Common myeloid progenitor, CD34-positive (primary cell): ENCODE measurements around the gene FBXO15.

Experiments used
- CTCF ChIA-PET: fragments of 350-600 bp; sonication (Branson Sonifier 250); formaldehyde crosslinking; loops from one replicate; lab custom pipeline; 2021; ENCODE audit warnings: antibody characterized with exemption; lab: Charles Lee
- POLR2A ChIA-PET: fragments of 350-600 bp; sonication (Branson Sonifier 250); formaldehyde crosslinking; loops from one replicate; lab custom pipeline; 2021; ENCODE audit warnings: antibody characterized with exemption; lab: Charles Lee
- DNase-seq, 3 donors: peaks; one replicate each; pipeline versions ENCODE4 v3.0.0 to v3.0.0-alpha.2; 2013
- H3K27ac ChIP-seq, 2 experiments: 1 replicate in 1 of 2; 2 replicates in 1 of 2; pipeline ENCODE4 v1.7.0; 2013; ENCODE audit warnings: inconsistent platforms in 2 of 2, low read length in 2 of 2, mild to moderate bottlenecking in 2 of 2, low read depth in 1 of 2, moderate library complexity in 1 of 2; ENCODE audit not compliant: severe bottlenecking in 2 of 2, insufficient read depth in 1 of 2, poor library complexity in 1 of 2
- H3K27me3 ChIP-seq, 5 experiments: replicated peaks in 2 of 5; 1 replicate in 3 of 5; 2 replicates in 2 of 5; pipeline versions ENCODE4 v1.6.1 to v1.7.0; 2013; ENCODE audit warnings: low read length in 4 of 5, mild to moderate bottlenecking in 2 of 5, moderate library complexity in 2 of 5, inconsistent platforms in 1 of 5; ENCODE audit not compliant: insufficient read depth in 5 of 5, control insufficient read depth in 4 of 5
- H3K36me3 ChIP-seq, 4 experiments: 1 replicate in 2 of 4; 2 replicates in 2 of 4; pipeline versions ENCODE4 v1.6.1 to v1.7.0; 2013; ENCODE audit warnings: low read length in 3 of 4, control low read depth in 1 of 4, mild to moderate bottlenecking in 1 of 4; ENCODE audit not compliant: control insufficient read depth in 4 of 4, insufficient read depth in 4 of 4
- H3K4me1 ChIP-seq, 4 experiments: 1 replicate in 3 of 4; 2 replicates in 1 of 4; pipeline versions ENCODE4 v1.6.1 to v1.7.1; 2013; ENCODE audit warnings: low read length in 3 of 4, mild to moderate bottlenecking in 3 of 4, control low read depth in 1 of 4, inconsistent platforms in 1 of 4, moderate library complexity in 1 of 4; ENCODE audit not compliant: control insufficient read depth in 4 of 4, insufficient read depth in 4 of 4; ENCODE audit errors: control extremely low read depth in 1 of 4
- H3K4me3 ChIP-seq, 7 experiments: 1 replicate in 4 of 7; 2 replicates in 3 of 7; pipeline versions ENCODE4 v1.5.1 to v1.7.0; 2013; ENCODE audit warnings: mild to moderate bottlenecking in 7 of 7, low read length in 6 of 7, moderate library complexity in 6 of 7, inconsistent platforms in 2 of 7, low read depth in 2 of 7, control low read depth in 1 of 7; ENCODE audit not compliant: insufficient read depth in 4 of 7, control insufficient read depth in 1 of 7; ENCODE audit errors: extremely low read depth in 1 of 7
- H3K9me3 ChIP-seq, 5 experiments: 1 replicate in 4 of 5; 2 replicates in 1 of 5; pipeline versions ENCODE4 v1.6.1 to v1.7.1; 2013; ENCODE audit warnings: low read length in 4 of 5, mild to moderate bottlenecking in 2 of 5, inconsistent platforms in 1 of 5, low read depth in 1 of 5, moderate library complexity in 1 of 5; ENCODE audit not compliant: control insufficient read depth in 4 of 5, insufficient read depth in 2 of 5; ENCODE audit errors: control extremely low read depth in 1 of 5
- WGBS: methylation state at CpG from one replicate; pipeline ENCODE4 v1.1.5; 2013; ENCODE audit not compliant: insufficient coverage; 5-methylcytosine and 5-hydroxymethylcytosine counted together

Gene FBXO15

DNA sequence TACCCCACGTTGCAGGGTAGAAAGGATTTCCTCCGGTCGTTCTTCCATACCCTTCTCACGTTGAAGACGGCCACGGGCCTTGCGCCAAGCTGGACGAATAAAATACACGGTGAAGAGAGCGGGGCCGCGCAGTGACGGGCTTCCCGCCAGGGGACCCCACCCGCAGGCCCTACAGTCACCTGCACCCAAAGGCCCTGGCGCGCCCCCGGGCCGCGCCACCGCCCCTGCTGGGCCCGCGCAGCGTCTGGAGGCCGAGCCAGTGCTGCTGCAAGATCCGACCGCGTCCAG, 199 bp downstream of the FBXO15 start:
- peaks cover 7 to 30% (median 23%) of the 10 kb centered on the region in 4 experiments for H3K4me1 ChIP-seq
- peak overlapping the region; percentile 57 to 99 (median 92) for H3K4me3 ChIP-seq
- H3K9me3 ChIP-seq = no peaks in the 10 kb centered on the region
- CTCF ChIA-PET = no interaction called here
- H3K36me3 ChIP-seq = peaks cover 2 to 23% (median 8%) of the 10 kb centered on the region in 4 experiments
- WGBS = 0% methylated on average over 18 of the region's 28 CpGs
- H3K27me3 ChIP-seq = no peaks in the 10 kb centered on the region
- DNase-seq = no peak
- H3K27ac ChIP-seq = peak overlapping the region in 1 of 2 experiments; percentile 86
- POLR2A ChIA-PET = no interaction called here

DNA sequence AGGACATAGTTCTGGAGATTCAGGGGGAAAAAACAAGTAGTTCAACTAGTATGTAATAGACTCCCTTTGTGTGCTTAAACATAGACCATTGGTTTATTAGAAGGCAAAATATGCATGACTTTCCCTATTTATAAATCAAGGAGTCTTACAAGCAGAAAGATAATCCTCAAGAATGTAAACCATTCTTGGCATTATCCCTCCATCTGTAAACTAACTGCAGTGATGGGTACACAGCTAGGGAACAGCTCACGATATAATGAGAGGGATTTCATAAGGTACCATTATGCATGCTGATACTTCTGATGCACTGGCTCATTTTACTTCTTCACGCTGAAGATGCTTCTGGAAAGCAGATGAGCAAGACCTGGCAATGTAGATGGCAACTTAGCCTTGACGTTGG, 878 bp downstream of the FBXO15 start:
- Histone ChIP-seq H3K27ac (no peak overlapping the region), H3K4me3 (peak overlapping the region in 6 of 7 experiments; percentile 84 to 99 (median 94)), H3K36me3 (peaks cover 0 to 20% (median 6%) of the 10 kb centered on the region in 4 experiments), H3K9me3 (no peaks in the 10 kb centered on the region), H3K27me3 (no peaks in the 10 kb centered on the region), H3K4me1 (peaks cover 7 to 29% (median 23%) of the 10 kb centered on the region in 4 experiments)
- 83% methylated on average over 1 of the region's 3 CpGs for WGBS
- POLR2A ChIA-PET = no interaction called here
- CTCF ChIA-PET = no interaction called here
- DNase-seq = no peak

DNA sequence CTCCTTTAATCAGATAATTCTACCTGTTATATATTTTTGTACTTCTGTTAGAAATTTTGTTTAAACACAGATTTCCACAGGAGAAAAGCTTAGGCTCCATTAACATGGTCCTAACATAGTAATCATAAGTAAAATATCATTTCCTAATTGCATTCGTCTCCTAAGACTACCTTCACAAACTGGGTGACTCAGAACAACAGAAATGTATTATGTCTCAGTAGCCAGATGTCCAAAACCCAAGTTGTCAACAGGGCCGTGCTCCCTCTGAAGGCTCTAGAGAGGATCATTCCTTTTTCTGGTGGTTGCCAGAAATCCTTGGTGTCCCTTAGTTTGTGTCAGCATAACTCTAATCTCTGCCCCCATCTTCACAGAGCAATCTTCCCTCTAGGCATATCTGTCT, 5.4 kb downstream of the FBXO15 start:
- DNase-seq = no peak
- H3K27ac ChIP-seq = no peak overlapping the region
- H3K4me1 ChIP-seq = peaks cover 2 to 11% (median 4%) of the 10 kb centered on the region in 4 experiments
- H3K36me3 ChIP-seq = no peaks in the 10 kb centered on the region
- H3K4me3 ChIP-seq = no peak overlapping the region
- WGBS = 95% methylated on average over 2 of the region's 2 CpGs
- POLR2A ChIA-PET = no interaction called here
- CTCF ChIA-PET = interaction anchor here (1.3 kb wide), 1 partner anchor 12 kb away, joined by 4 read pairs; no protein-coding TSS in a partner anchor
- no peaks in the 10 kb centered on the region for H3K9me3 ChIP-seq
- H3K27me3 ChIP-seq = no peaks in the 10 kb centered on the region

DNA sequence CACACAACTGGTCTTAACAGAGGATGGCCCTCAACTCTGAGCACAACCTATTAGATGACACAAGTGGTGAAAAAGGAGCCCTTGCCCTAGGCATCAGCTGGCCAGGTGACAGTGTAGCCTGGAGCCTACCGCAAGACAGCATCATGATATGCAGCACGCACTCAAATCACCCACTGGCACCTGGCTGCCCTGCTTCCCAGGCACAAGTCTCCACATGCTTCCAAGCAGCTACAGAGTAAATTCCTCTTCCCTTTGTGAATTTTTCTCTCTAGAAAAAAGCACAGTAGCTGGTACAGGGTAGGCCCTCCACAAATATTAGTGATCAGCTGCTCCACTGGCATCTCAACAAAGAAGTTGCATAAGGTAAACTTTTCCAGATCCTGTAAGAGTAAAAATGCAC, 6.0 kb downstream of the FBXO15 start:
- Histone ChIP-seq H3K27ac (no peak overlapping the region), H3K4me1 (peaks cover 0 to 7% (median 0%) of the 10 kb centered on the region in 4 experiments), H3K9me3 (no peaks in the 10 kb centered on the region), H3K27me3 (no peaks in the 10 kb centered on the region), H3K36me3 (no peaks in the 10 kb centered on the region), H3K4me3 (no peak overlapping the region)
- ChIA-PET POLR2A (no interaction called here), CTCF (interaction anchor here (1.3 kb wide), 1 partner anchor 11 kb away, joined by 4 read pairs; no protein-coding TSS in a partner anchor)
- WGBS = 100% methylated on average over 2 of the region's 2 CpGs
- no peak for DNase-seq

DNA sequence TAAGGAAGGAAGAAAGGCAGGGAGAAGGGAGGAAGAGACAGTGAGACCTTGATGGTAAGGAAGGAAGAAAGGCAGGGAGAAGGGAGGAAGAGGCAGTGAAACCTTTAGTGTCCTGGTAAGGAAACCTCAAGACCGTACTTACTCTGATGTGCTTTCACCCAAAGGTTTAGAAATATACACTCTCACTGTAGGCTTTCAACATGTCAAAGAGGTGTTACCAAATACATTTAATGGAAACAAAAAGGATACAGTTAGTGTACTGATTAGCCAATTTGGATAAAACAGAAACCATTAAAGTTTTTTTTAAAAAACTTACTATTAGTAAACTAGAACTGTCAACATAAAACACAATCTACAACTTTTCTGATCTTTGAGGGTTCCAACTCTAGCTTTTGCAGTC, 7.1 kb downstream of the FBXO15 start:
- no peak for DNase-seq
- Histone ChIP-seq H3K4me1 (peaks cover 0 to 7% (median 0%) of the 10 kb centered on the region in 4 experiments), H3K27ac (no peak overlapping the region), H3K4me3 (no peak overlapping the region), H3K9me3 (no peaks in the 10 kb centered on the region), H3K27me3 (no peaks in the 10 kb centered on the region), H3K36me3 (no peaks in the 10 kb centered on the region)
- ChIA-PET POLR2A (no interaction called here), CTCF (interaction anchor here (1.5 kb wide), 1 partner anchor 8 kb away, joined by 3 read pairs; no protein-coding TSS in a partner anchor)
- WGBS = no CpG with 5 or more reads among the region's 1 CpG

DNA sequence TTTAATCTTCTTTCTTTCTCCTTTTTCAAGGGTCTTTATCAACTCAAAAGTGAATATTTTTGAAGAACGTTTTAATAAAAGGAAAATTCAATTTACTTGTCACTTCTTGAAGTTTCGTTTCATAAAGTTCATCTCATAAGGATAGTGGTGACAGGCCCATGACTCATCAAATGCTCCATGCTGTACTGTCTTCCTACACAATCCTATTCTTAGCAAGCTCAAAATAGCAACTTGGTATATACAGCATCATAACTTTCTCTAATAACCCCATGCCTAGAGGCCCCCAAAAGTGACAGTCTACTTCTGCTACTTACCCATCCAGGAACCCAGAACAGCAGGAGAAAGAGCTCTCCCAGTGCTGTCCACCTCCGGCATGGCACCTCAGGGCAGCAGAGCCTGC, 7.7 kb downstream of the FBXO15 start:
- peak in 2 of 3 donors; percentile 13 to 24 for DNase-seq
- ChIA-PET CTCF (interaction anchor here (1.1 to 1.5 kb wide), 2 partner anchors 9 to 14 kb away, joined by 3 to 4 read pairs; no protein-coding TSS in a partner anchor), POLR2A (no interaction called here)
- H3K4me1 ChIP-seq = peaks cover 0 to 7% (median 0%) of the 10 kb centered on the region in 4 experiments
- H3K36me3 ChIP-seq = no peaks in the 10 kb centered on the region
- no peak overlapping the region for H3K27ac ChIP-seq
- no peaks in the 10 kb centered on the region for H3K9me3 ChIP-seq
- H3K4me3 ChIP-seq = no peak overlapping the region
- no peaks in the 10 kb centered on the region for H3K27me3 ChIP-seq
- 88% methylated on average over 2 of the region's 3 CpGs for WGBS

DNA sequence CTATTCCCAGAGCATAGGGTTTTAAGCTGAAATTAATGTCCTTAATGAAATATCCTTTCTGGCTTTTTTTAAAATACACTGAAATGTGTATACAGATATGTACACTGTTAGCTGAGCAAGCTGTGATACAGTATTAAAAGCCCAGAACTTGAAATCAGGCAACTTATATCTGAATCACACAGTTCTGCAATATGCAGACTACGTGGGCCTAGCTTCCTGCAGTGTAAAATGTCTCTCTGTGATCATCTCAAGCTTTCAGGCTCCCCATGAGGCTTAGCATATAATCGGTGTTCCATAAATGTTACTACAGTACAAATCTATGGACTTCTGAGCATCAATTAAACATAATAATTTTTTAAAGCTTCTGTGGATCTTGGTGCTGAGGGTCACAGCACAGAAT, 8.2 kb downstream of the FBXO15 start:
- no peak overlapping the region for H3K27ac ChIP-seq
- no peak for DNase-seq
- WGBS = 85% methylated on average over 1 of the region's 2 CpGs
- ChIA-PET POLR2A (no interaction called here), CTCF (interaction anchor here (1.1 to 1.5 kb wide), 2 partner anchors 10 to 15 kb away, joined by 3 to 4 read pairs; no protein-coding TSS in a partner anchor)
- no peaks in the 10 kb centered on the region for H3K9me3 ChIP-seq
- no peaks in the 10 kb centered on the region for H3K36me3 ChIP-seq
- H3K4me3 ChIP-seq = no peak overlapping the region
- peaks cover 0 to 7% (median 0%) of the 10 kb centered on the region in 4 experiments for H3K4me1 ChIP-seq
- no peaks in the 10 kb centered on the region for H3K27me3 ChIP-seq
